CD14-positive monocyte (primary cell): Measurements from ENCODE around the gene PSMB11. TPM values are rescaled to one million over a fixed set of nuclear protein-coding genes. Genes with fewer than 3 reads are reported as not detected.

Source experiments
- DNase-seq, 3 donors: peaks; one replicate each; pipeline ENCODE4 v3.0.0-alpha.2; 2011 to 2022
- H2AFZ ChIP-seq: 2 replicates; pipeline ENCODE4 v1.6.0; 2012; ENCODE audit warnings: mild to moderate bottlenecking, low read depth, low read length, inconsistent platforms; ENCODE audit not compliant: insufficient read depth, poor library complexity, severe bottlenecking
- H3K27ac ChIP-seq, 2 donors: 1 replicate in 1 of 2; 2 replicates in 1 of 2; pipeline ENCODE4 v1.5.1; 2012 to 2013; ENCODE audit warnings: low read length in 2 of 2, control low read depth in 1 of 2, inconsistent platforms in 1 of 2, low read depth in 1 of 2, mild to moderate bottlenecking in 1 of 2
- H3K27me3 ChIP-seq, 2 donors: one replicate each; pipeline versions ENCODE4 v1.6.0 to v1.6.1; 2011 to 2013; ENCODE audit warnings: low read length in 2 of 2; ENCODE audit not compliant: control insufficient read depth in 2 of 2, insufficient read depth in 2 of 2
- H3K36me3 ChIP-seq, 2 donors: replicated peaks in 1 of 2; 1 replicate in 1 of 2; 2 replicates in 1 of 2; pipeline versions ENCODE4 v1.5.1 to v1.6.1; 2012 to 2013; ENCODE audit warnings: low read length in 2 of 2, control low read depth in 1 of 2, inconsistent platforms in 1 of 2, mild to moderate bottlenecking in 1 of 2; ENCODE audit not compliant: insufficient read depth in 2 of 2, control insufficient read depth in 1 of 2
- H3K4me1 ChIP-seq, 2 donors: 1 replicate in 1 of 2; 2 replicates in 1 of 2; pipeline versions ENCODE4 v1.5.1 to v1.6.1; 2012 to 2013; ENCODE audit warnings: low read length in 2 of 2, control low read depth in 1 of 2, inconsistent platforms in 1 of 2, mild to moderate bottlenecking in 1 of 2, moderate library complexity in 1 of 2; ENCODE audit not compliant: insufficient read depth in 2 of 2, control insufficient read depth in 1 of 2
- H3K4me2 ChIP-seq: replicated peaks from 2 replicates; pipeline ENCODE3; 2012; ENCODE audit warnings: low read length, moderate library complexity, mild to moderate bottlenecking; ENCODE audit not compliant: poor library complexity, severe bottlenecking; ENCODE audit errors: extremely low read depth
- H3K4me3 ChIP-seq, 3 experiments: fragments of 200-600 bp in 1 of 3; sonication (generic) in 1 of 3; replicated peaks in 1 of 3; 1 replicate in 2 of 3; 2 replicates in 1 of 3; pipeline ENCODE4 v1.5.1; 2011 to 2013; ENCODE audit warnings: low read length in 3 of 3, mild to moderate bottlenecking in 3 of 3, control low read depth in 2 of 3, low read depth in 2 of 3, inconsistent platforms in 1 of 3, moderate library complexity in 1 of 3
- H3K79me2 ChIP-seq: 2 replicates; pipeline ENCODE4 v1.6.0; 2012; ENCODE audit warnings: mild to moderate bottlenecking, control low read depth, inconsistent platforms, low read length, moderate library complexity; ENCODE audit not compliant: insufficient read depth
- H3K9ac ChIP-seq: 2 replicates; pipeline ENCODE4 v1.6.0; 2017; ENCODE audit warnings: low read length, mild to moderate bottlenecking; ENCODE audit not compliant: insufficient read depth, poor library complexity, severe bottlenecking
- H3K9me3 ChIP-seq, 2 donors: replicated peaks in 1 of 2; 1 replicate in 1 of 2; 2 replicates in 1 of 2; pipeline versions ENCODE4 v1.5.1 to v1.6.1; 2012 to 2013; ENCODE audit warnings: low read length in 2 of 2, control low read depth in 1 of 2; ENCODE audit not compliant: control insufficient read depth in 1 of 2, insufficient read depth in 1 of 2
- H4K20me1 ChIP-seq: 2 replicates; pipeline ENCODE4 v1.6.0; 2012; ENCODE audit warnings: mild to moderate bottlenecking, low read length, control low read depth, moderate library complexity; ENCODE audit not compliant: insufficient read depth
- H3K27ac Mint-ChIP-seq, 7 donors: one replicate each; pipeline ENCODE4 v1.8.0; 2020; ENCODE audit warnings: mild to moderate bottlenecking in 7 of 7, mixed read lengths in 7 of 7, moderate library complexity in 6 of 7, inconsistent platforms in 2 of 7
- H3K27me3 Mint-ChIP-seq, 3 donors: one replicate each; pipeline ENCODE4 v1.8.0; 2021 to 2022; ENCODE audit warnings: low read depth in 3 of 3, mild to moderate bottlenecking in 3 of 3, mixed read lengths in 3 of 3, moderate library complexity in 3 of 3, inconsistent platforms in 1 of 3
- H3K36me3 Mint-ChIP-seq, 2 donors: one replicate each; pipeline ENCODE4 v1.8.0; 2020; ENCODE audit warnings: mixed read lengths in 2 of 2, inconsistent platforms in 1 of 2, mild to moderate bottlenecking in 1 of 2
- H3K4me1 Mint-ChIP-seq: one replicate; pipeline ENCODE4 v1.8.0; 2020; ENCODE audit warnings: mild to moderate bottlenecking, mixed read lengths
- H3K4me3 Mint-ChIP-seq, 2 donors: one replicate each; pipeline ENCODE4 v1.8.0; 2020; ENCODE audit warnings: mild to moderate bottlenecking in 2 of 2, mixed read lengths in 2 of 2, moderate library complexity in 1 of 2
- H3K9me3 Mint-ChIP-seq, 7 donors: one replicate each; pipeline ENCODE4 v1.8.0; 2020 to 2022; ENCODE audit warnings: mixed read lengths in 7 of 7, mild to moderate bottlenecking in 6 of 7, moderate library complexity in 6 of 7, inconsistent platforms in 2 of 7
- CTCF ChIP-seq: fragments of 200-600 bp; IDR thresholded peaks from one replicate; pipeline ENCODE4 v1.8.0; 2022; ENCODE audit warnings: antibody characterized with exemption, mild to moderate bottlenecking
- WGBS: methylation state at CpG from one replicate; pipeline ENCODE4 v1.1.5; 2013; ENCODE audit warnings: missing lambda C conversion rate; ENCODE audit not compliant: insufficient coverage; 5-methylcytosine and 5-hydroxymethylcytosine counted together
- intact Hi-C, 2 donors: fragments of 100-400 bp; cut with micrococcal nuclease; formaldehyde crosslinking; loops; one replicate each; pipeline versions ENCODE4 v1.15.0 to v1.15.1; 2023
- polyA plus RNA-seq, 3 donors: library from polyadenylated mRNA; depleted of rRNA in 1 of 3; unstranded in 2 of 3; stranded (reverse) in 1 of 3; fragments of 300-500 nt in 2 of 3; fragments of >200 nt in 1 of 3; fragmentation: Illumina TruSeq in 2 of 3; gene quantifications; 1 replicate in 2 of 3; 2 replicates in 1 of 3; pipeline ENCODE4 v1.2.3, GENCODE V29; 2012 to 2021

Gene PSMB11
- polyA plus RNA-seq, 3 donors: not detected

GRCh38 chr14:22994762-22995275 is 47.2 kb upstream of the PSMB11 start:
- Mint-ChIP-seq H3K9me3 (no peaks in the 10 kb centered on the region), H3K4me1 (peaks cover 5% of the 10 kb centered on the region), H3K27me3 (peaks cover 0 to 1% (median 0%) of the 10 kb centered on the region in 3 donors), H3K27ac (no peak overlapping the region), H3K4me3 (no peak overlapping the region), H3K36me3 (peaks cover 35 to 43% of the 10 kb centered on the region in 2 donors)
- 33% methylated on average over 2 of the region's 4 CpGs for WGBS
- peak; percentile 28 for TF ChIP-seq CTCF
- no peaks in the 10 kb centered on the region for H3K79me2 ChIP-seq
- no peaks in the 10 kb centered on the region for H4K20me1 ChIP-seq
- no peak for DNase-seq
- no peaks in the 10 kb centered on the region for H3K4me1 ChIP-seq
- H3K9ac ChIP-seq: no peak overlapping the region
- no peaks in the 10 kb centered on the region for H3K9me3 ChIP-seq
- H3K4me3 ChIP-seq: no peak overlapping the region
- H2AFZ ChIP-seq: no peak overlapping the region
- peaks cover 5 to 27% of the 10 kb centered on the region in 2 donors for H3K36me3 ChIP-seq
- H3K27me3 ChIP-seq: no peaks in the 10 kb centered on the region
- no peak overlapping the region for H3K27ac ChIP-seq
- intact Hi-C loops: no loop called here
- no peak overlapping the region for H3K4me2 ChIP-seq

- Histone ChIP-seq H3K4me1 (no peaks in the 10 kb centered on the region), H3K79me2 (no peaks in the 10 kb centered on the region), H3K36me3 (peaks cover 5 to 24% of the 10 kb centered on the region in 2 donors), H3K9ac (no peak overlapping the region), H3K27ac (no peak overlapping the region), H3K9me3 (no peaks in the 10 kb centered on the region), H2AFZ (no peak overlapping the region), H4K20me1 (no peaks in the 10 kb centered on the region), H3K27me3 (no peaks in the 10 kb centered on the region), H3K4me2 (no peak overlapping the region), H3K4me3 (no peak overlapping the region)
- no peak overlapping the region for H3K4me3 Mint-ChIP-seq
- H3K9me3 Mint-ChIP-seq: no peaks in the 10 kb centered on the region
- no peak for DNase-seq
- peaks cover 0 to 1% (median 0%) of the 10 kb centered on the region in 3 donors for H3K27me3 Mint-ChIP-seq
- 80% methylated on average over 5 of the region's 9 CpGs for WGBS
- no peak for TF ChIP-seq CTCF
- intact Hi-C loops: no loop called here
- H3K36me3 Mint-ChIP-seq: peaks cover 31% of the 10 kb centered on the region in 2 donors
- H3K27ac Mint-ChIP-seq: no peak overlapping the region
- H3K4me1 Mint-ChIP-seq: peaks cover 5% of the 10 kb centered on the region
Observed at GRCh38 chr14:22995889-22996625, 46.0 kb upstream of the PSMB11 start.
